Body of pancreas (tissue), 4 donors: ENCODE results near the gene FBXO41. TPM values are rescaled to one million over a fixed set of nuclear protein-coding genes. Genes with fewer than 3 reads are reported as not detected.
A peak's percentile ranks its signal among the peaks of the same experiment; 100 is the strongest.

ENCODE experiments used
- ATAC-seq: fragments of 150-250 bp; one replicate; pipeline ENCODE4 v1.9.1; 2016
- DNase-seq, 4 donors: peaks; one replicate each; pipeline ENCODE4 v3.0.0-alpha.2; 2019
- H3K27ac ChIP-seq, 4 donors: fragments of 200-600 bp; sonication (generic); 1 replicate in 3 of 4; 2 replicates in 1 of 4; pipeline versions ENCODE4 v1.5.1 to v1.6.1; 2016 to 2019; ENCODE audit warnings: mild to moderate bottlenecking in 1 of 4, mixed read lengths in 1 of 4, moderate library complexity in 1 of 4
- H3K27me3 ChIP-seq, 2 donors: fragments of 200-600 bp; sonication (generic); one replicate each; pipeline ENCODE4 v1.6.0; 2016; ENCODE audit warnings: mild to moderate bottlenecking in 1 of 2
- H3K36me3 ChIP-seq, 2 donors: fragments of 200-600 bp; sonication (generic); replicated peaks in 1 of 2; 2 replicates each; pipeline ENCODE4 v1.5.1; 2016; ENCODE audit warnings: low read depth in 2 of 2; ENCODE audit not compliant: insufficient read depth in 1 of 2
- H3K4me1 ChIP-seq: fragments of 200-600 bp; sonication (generic); one replicate; pipeline ENCODE4 v1.6.0; 2016
- H3K4me3 ChIP-seq, 2 donors: fragments of 200-600 bp; sonication (generic); 1 replicate in 1 of 2; 2 replicates in 1 of 2; pipeline ENCODE4 v1.5.1; 2016 to 2019
- H3K9me3 ChIP-seq, 3 donors: fragments of 200-600 bp; sonication (generic); 1 replicate in 2 of 3; 2 replicates in 1 of 3; pipeline ENCODE4 v1.5.1; 2016
- POLR2A ChIP-seq, 3 donors: fragments of 450-650 bp; IDR thresholded peaks; one replicate each; pipeline ENCODE4 v1.6.1; 2016; ENCODE audit warnings: antibody characterized with exemption in 3 of 3, mild to moderate bottlenecking in 2 of 3
- WGBS, 2 donors: methylation state at CpG; one replicate each; pipeline ENCODE4 v1.1.5; 2017; 5-methylcytosine and 5-hydroxymethylcytosine counted together
- intact Hi-C: fragments of 100-400 bp; cut with DNase I; formaldehyde crosslinking; loops from one replicate; pipeline ENCODE4 v1.15.1; 2023
- total RNA-seq, 2 donors: library from RNA; depleted of rRNA; stranded (reverse); fragments of >200 nt; gene quantifications; one replicate each; pipeline ENCODE4 v1.1.0, GENCODE V29; 2016
- TF ChIP-seq, protein P1 (sequence below), 7 experiments: fragments of 450-650 bp in 4 of 7; fragments of 200-600 bp in 3 of 7; sonication (generic) in 3 of 7; IDR thresholded peaks; one replicate each; pipeline ENCODE4 v1.5.1; 2016 to 2019; ENCODE audit warnings: antibody characterized with exemption in 7 of 7

The FBXO41 gene
- total RNA-seq, 2 donors from 2014 or later = 4.3 to 11.2 TPM

DNA sequence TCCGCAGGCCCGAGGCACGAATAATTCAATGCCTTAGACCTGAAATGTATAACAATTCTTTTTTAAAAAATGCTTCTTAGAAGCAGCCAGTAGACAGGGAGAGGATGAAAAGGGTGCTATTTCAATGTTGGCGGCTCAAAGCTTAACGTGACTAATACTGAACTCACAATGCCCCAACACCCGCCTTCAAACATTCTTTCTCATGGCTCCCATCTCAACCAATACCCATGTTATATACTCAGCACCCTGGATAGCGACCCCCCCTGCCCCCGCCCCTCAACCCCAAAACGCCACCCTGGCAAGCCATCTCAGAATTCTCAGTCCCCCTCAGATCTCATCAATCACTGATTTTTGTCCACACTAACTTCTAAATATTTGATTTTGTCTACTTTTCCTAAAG lies 4.4 kb downstream of the FBXO41 start:
- H3K27me3 ChIP-seq = no peaks in the 10 kb centered on the region
- H3K36me3 ChIP-seq = no peaks in the 10 kb centered on the region
- 81 to 87% methylated on average over 9 of the region's 9 CpGs for WGBS, 2 donors
- peaks cover 14% of the 10 kb centered on the region for H3K4me1 ChIP-seq
- H3K9me3 ChIP-seq = no peaks in the 10 kb centered on the region
- no peak overlapping the region for H3K27ac ChIP-seq
- ATAC-seq (no peak), DNase-seq (no peak)
- no peak for TF ChIP-seq POLR2A (IDR thresholded peaks at IDR 0.05)
- TF ChIP-seq, protein P1, sequence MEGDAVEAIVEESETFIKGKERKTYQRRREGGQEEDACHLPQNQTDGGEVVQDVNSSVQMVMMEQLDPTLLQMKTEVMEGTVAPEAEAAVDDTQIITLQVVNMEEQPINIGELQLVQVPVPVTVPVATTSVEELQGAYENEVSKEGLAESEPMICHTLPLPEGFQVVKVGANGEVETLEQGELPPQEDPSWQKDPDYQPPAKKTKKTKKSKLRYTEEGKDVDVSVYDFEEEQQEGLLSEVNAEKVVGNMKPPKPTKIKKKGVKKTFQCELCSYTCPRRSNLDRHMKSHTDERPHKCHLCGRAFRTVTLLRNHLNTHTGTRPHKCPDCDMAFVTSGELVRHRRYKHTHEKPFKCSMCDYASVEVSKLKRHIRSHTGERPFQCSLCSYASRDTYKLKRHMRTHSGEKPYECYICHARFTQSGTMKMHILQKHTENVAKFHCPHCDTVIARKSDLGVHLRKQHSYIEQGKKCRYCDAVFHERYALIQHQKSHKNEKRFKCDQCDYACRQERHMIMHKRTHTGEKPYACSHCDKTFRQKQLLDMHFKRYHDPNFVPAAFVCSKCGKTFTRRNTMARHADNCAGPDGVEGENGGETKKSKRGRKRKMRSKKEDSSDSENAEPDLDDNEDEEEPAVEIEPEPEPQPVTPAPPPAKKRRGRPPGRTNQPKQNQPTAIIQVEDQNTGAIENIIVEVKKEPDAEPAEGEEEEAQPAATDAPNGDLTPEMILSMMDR (IDR thresholded peaks at IDR 0.05) = no peak
- no peak overlapping the region for H3K4me3 ChIP-seq
- intact Hi-C loops = no loop called here

DNA sequence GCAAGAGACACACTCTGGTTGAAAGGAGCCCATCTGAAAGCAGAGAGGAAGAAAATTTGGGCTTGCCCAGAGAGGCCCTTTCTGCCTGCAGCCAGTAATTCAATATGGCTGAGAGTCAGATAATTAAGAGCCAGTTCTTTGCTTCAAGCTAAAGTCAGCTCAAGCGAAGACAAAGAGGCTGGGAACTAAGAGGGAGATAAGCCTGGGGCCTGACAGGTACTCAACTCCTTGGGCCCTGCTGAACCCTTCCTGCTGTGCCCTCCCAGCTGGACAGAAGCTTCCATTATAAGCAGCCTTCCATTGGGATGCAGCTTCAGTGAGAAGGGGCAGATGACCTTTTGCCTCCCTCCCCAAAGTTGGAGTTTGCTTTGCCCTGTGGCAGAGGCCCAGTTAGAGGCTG lies 12.0 kb downstream of the FBXO41 start:
- intact Hi-C loops = no loop called here
- 89 to 100% methylated on average over 1 of the region's 1 CpG for WGBS, 2 donors

DNA sequence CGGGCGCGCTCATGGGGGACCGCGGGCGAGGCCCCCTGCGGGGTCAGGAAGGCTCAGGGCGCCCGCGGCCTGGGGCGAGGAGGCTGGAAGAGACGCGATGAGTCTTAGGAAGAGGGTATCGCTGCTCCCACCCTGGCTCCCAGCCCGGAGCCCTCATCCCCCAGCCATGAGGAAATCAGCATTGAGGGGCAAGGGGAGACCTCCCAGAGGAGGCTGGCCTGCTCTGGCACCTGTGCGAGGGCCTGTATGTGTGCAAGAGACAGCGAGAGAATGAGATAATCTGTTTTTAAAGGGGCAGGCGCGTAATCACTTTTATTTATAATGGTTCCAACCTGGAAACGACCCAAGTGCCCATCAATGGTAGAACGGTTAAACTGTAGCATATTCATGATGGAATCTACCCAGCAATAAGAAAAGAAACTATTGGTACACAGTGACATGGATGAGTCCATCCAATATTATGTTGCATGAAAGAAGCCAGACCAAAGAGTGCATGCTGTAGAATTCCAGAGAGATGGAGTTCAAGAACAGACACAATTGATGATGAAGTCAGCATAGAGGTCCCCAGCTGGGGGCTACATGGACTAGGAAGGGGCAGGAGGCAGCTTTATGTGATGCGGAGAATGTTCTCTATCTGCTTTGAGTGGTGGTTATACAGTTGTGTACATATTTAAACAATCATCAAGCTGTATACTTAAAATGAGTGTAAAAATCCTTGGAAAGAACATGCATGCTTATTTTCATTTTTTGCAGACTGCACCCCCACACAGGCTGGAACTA lies 14.4 kb downstream of the FBXO41 start:
- ATAC-seq = peak; percentile 10

More for the DNA sequence above, 12.0 kb downstream of the FBXO41 start:
- DNase-seq = no peak
- ATAC-seq = no peak
- Histone ChIP-seq H3K27me3 (peaks cover 0 to 7% of the 10 kb centered on the region in 2 donors), H3K36me3 (no peaks in the 10 kb centered on the region), H3K4me1 (peaks cover 9% of the 10 kb centered on the region), H3K4me3 (no peak overlapping the region), H3K9me3 (peaks cover 0 to 4% (median 0%) of the 10 kb centered on the region in 3 donors), H3K27ac (no peak overlapping the region)
- TF ChIP-seq, protein P1 (IDR thresholded peaks at IDR 0.05) = no peak
- TF ChIP-seq POLR2A (IDR thresholded peaks at IDR 0.05) = no peak

DNA sequence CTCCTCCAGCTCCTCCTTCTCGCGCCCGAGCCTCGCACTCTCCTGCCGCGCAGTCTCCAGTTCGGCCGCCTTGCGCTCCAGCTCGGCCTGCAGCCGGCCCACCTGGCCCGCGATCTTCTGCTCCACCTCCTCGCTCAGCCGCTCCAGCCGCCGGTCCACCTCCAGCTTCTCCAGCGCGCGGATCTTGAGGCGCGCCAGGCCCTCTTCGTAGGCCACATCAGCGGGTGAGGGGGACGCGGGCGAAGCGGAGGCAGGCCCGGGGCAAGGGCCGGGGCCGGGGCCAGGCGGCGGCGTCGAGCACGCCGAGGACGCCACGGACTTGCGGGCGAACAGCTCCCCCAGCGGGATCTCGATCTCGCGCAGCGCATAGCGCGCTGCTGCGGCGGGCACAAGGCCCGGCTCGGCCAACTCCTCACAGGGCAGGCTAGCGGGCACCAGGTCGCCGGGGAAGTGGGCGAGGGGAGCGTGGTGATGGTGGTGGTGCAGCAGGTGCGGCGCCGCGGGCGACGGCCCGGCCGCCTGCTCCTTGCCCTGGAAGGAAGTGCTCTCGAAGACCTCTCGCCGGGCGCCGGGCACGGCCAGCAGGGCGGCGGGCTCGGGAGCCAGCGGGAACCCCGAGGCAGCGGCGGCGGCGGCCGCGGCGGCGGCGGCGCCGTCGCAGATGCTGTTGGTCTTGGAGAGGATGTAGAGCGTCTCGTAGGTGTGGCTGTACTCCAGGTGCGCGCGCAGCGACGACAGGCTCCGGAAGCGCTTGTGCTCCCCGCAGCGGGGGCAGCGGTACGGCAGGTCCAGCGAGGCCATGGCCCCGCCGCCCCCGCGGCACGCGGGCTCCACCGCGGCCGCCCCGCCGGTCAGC lies 15.2 kb downstream of the FBXO41 start:
- Histone ChIP-seq H3K27me3 (peaks cover 0 to 7% of the 10 kb centered on the region in 2 donors), H3K4me1 (peaks cover 9% of the 10 kb centered on the region), H3K9me3 (peaks cover 0 to 4% (median 0%) of the 10 kb centered on the region in 3 donors), H3K4me3 (no peak overlapping the region), H3K27ac (no peak overlapping the region), H3K36me3 (no peaks in the 10 kb centered on the region)
- 0 to 9% methylated on average over 6 to 69 of the region's 113 CpGs for WGBS, 2 donors
- ATAC-seq (peak; percentile 68), DNase-seq (peak; percentile 62 to 81 (median 81))
- intact Hi-C loops = no loop called here
- peak in 1 of 3 donors; percentile 11 for TF ChIP-seq POLR2A (IDR thresholded peaks at IDR 0.05)
- TF ChIP-seq, protein P1 (IDR thresholded peaks at IDR 0.05) = peak in 4 of 7 experiments; percentile 14 to 33 (median 22)

More for the DNA sequence above, 14.4 kb downstream of the FBXO41 start:
- peaks cover 0 to 4% (median 0%) of the 10 kb centered on the region in 3 donors for H3K9me3 ChIP-seq
- 18 to 24% methylated on average over 12 to 22 of the region's 22 CpGs for WGBS, 2 donors
- intact Hi-C loops = no loop called here
- no peak overlapping the region for H3K27ac ChIP-seq
- peaks cover 0 to 7% of the 10 kb centered on the region in 2 donors for H3K27me3 ChIP-seq
- H3K4me3 ChIP-seq = no peak overlapping the region
- DNase-seq = no peak
- peaks cover 9% of the 10 kb centered on the region for H3K4me1 ChIP-seq
- TF ChIP-seq POLR2A (IDR thresholded peaks at IDR 0.05) = no peak
- no peaks in the 10 kb centered on the region for H3K36me3 ChIP-seq

DNA sequence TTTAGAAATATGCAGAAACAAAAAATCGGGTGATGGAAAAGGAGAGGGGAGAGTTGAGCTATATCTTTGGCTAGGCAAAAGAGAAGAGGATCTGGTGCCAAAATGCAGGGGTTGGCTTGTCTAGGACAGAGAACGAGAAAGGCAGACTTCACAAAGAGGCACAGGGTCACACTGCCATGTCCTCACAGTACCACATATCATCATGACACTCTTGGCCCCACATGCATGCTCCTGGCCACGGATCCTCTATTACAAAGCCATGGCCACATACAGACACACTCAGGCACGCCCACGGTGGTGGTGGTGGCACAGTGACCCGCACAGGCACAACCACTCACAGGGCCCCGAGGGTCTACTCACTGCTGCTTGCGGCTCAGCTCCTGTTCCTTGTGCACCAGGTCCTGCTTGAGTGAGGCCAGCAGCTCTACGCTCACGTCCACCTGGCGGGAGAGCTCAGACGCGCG lies 15.9 kb downstream of the FBXO41 start:
- intact Hi-C loops = no loop called here
- DNase-seq (no peak), ATAC-seq (no peak)
- Histone ChIP-seq H3K9me3 (peaks cover 0 to 4% (median 0%) of the 10 kb centered on the region in 3 donors), H3K27ac (no peak overlapping the region), H3K36me3 (no peaks in the 10 kb centered on the region), H3K4me1 (peaks cover 9% of the 10 kb centered on the region), H3K4me3 (no peak overlapping the region), H3K27me3 (peaks cover 0 to 7% of the 10 kb centered on the region in 2 donors)
- WGBS, 2 donors = 55 to 60% methylated on average over 6 to 14 of the region's 14 CpGs
- TF ChIP-seq, protein P1 (IDR thresholded peaks at IDR 0.05) = no peak
- no peak for TF ChIP-seq POLR2A (IDR thresholded peaks at IDR 0.05)
